Middle frontal gyrus (tissue), 1 donor: ENCODE measurements around the gene SH3BGRL3.
"Not testable (repeated sequence)": the region's sequence is repeated elsewhere in the genome, so short reads cannot be mapped to it uniquely, and the experiment has no call there.

ENCODE experiments used
- DNase-seq: peaks from one replicate; pipeline ENCODE4 v3.0.0-alpha.2; 2015; ENCODE audit warnings: low spot score; ENCODE audit errors: extremely low spot score

The SH3BGRL3 gene

GRCh38 chr1:26290882-26291261 lies 11.0 kb downstream of the SH3BGRL3 start:
- no peak for DNase-seq

DNA sequence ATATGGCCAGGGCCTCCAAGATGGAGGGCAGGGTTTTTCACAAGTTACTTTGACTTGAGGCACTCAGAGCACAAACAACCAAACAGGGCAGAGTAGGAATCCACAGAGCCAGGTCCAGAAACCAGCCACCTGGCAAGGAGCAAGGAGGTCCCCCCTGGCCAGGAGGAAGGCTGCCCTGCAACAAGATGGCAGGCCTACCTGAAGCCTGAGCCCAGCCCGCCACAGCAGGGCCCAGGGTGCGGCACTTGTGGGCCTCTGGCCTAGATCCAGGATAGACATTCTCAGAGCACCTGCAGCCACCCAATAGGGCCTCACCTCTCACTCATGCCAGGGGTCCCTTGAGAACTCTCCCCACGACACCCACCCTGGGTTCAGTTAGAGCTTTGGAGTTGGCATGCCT lies 11.5 kb downstream of the SH3BGRL3 start:
- no peak for DNase-seq

DNA sequence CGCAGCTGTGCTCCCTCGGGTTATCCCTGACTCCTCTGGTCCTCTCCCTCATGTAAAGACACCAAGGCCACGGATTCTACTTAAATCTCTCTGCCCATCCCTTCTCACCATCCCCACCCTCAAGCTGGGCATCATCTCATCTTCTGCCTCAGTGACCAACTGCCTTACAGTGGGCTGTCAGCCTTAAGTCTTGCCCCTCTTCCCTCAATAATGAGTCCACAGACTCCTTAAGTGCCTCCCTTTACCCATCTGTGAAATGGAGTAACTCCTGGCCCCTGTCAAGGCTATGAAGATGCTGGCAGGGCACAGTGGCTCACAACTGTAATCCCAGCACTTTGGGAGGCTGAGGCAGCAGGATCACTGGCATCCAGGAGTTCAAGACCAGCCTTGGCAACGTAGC lies 12.1 kb downstream of the SH3BGRL3 start:
- no peak for DNase-seq

- not testable (repeated sequence) for DNase-seq
These were observed 12.8 kb downstream of the SH3BGRL3 start for GRCh38 chr1:26292735-26293134.

- no peak for DNase-seq
These were observed 14.1 kb downstream of the SH3BGRL3 start for GRCh38 chr1:26293911-26294463.

- DNase-seq = no peak
These were observed 15.6 kb downstream of the SH3BGRL3 start for GRCh38 chr1:26295194-26296138.

- DNase-seq = no peak
These were observed 16.6 kb downstream of the SH3BGRL3 start for GRCh38 chr1:26296340-26297056.

GRCh38 chr1:26297057-26297790 lies 17.3 kb downstream of the SH3BGRL3 start:
- DNase-seq = no peak

DNA sequence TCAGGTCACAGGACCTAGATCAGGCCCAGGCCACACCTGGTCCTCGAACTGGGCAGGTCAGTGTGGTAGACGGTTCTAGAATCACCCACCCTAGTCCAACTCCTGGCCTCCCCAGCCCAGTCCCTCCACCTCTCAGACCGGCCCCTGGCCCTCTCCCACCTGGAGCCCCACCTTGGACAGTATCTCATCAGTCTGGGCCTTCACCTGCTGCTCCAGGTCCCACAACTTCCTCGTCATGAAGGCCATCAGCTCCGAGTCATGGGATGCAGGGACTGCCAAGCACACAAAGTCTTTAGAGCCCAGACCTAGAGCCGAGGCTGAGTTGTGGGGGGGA lies 17.9 kb downstream of the SH3BGRL3 start:
- no peak for DNase-seq

GRCh38 chr1:26300578-26301275 lies 20.8 kb downstream of the SH3BGRL3 start:
- no peak for DNase-seq

DNA sequence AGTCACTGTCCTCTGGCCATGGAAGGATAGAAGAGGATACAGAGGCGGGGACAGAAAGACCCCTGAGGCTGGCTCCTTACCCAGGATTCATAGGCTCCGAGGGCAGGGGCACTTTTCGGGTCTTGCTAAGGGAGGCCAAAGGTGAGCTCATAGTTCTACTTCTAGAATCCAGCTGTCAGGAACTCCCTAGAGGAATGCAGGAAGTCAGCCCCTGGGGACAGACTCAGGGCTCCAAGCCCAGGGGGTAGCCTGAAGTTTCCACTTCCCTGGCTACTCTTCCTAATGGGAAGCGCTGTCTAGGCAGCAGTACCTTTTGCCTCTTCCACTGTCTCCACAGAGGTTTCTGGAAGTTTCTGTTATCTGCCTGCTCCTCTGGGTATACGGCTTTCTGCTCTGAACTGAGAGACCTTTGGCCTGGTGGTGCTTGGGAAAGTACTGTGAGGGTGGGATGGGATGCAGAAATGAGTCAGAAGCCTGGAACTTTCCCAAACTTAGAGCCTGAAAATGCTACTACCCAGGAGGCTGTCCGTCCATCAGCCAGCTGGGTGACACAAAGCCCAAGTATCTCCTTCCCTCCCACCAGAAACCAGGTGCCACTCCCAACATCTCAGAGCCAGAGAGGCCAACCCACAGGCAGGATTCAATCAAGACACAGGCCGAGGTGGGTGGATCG lies 23.0 kb downstream of the SH3BGRL3 start:
- DNase-seq = no peak

DNA sequence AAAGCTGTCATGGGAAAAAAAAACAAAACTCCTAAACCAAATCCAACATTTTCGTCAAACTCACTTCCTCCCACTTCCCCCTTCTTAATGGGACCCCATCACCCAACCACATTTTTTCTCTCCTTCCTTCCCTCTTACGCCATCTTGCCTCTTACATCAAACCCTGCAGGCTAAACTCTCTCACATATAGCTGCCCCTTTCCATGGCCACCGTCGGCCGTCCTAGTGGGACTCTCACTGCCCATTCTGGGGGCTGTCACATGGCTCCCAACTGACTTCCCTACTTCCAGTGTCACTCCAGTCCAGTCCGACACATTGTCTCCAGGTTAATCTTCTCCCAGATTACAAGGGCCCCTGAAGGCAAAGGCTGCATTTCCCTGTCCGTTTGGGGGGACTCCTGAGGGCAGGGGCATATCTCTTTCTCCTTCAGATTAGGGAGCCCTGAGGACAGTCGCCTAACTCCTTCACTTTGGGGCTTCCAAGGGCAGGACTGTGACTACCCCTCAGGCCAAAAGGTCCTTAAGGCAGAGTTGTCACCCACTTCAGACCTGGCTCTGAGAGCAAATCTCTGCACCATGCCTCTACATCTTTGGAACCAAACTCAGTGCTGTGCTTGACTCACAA lies 25.9 kb downstream of the SH3BGRL3 start:
- DNase-seq = no peak

DNA sequence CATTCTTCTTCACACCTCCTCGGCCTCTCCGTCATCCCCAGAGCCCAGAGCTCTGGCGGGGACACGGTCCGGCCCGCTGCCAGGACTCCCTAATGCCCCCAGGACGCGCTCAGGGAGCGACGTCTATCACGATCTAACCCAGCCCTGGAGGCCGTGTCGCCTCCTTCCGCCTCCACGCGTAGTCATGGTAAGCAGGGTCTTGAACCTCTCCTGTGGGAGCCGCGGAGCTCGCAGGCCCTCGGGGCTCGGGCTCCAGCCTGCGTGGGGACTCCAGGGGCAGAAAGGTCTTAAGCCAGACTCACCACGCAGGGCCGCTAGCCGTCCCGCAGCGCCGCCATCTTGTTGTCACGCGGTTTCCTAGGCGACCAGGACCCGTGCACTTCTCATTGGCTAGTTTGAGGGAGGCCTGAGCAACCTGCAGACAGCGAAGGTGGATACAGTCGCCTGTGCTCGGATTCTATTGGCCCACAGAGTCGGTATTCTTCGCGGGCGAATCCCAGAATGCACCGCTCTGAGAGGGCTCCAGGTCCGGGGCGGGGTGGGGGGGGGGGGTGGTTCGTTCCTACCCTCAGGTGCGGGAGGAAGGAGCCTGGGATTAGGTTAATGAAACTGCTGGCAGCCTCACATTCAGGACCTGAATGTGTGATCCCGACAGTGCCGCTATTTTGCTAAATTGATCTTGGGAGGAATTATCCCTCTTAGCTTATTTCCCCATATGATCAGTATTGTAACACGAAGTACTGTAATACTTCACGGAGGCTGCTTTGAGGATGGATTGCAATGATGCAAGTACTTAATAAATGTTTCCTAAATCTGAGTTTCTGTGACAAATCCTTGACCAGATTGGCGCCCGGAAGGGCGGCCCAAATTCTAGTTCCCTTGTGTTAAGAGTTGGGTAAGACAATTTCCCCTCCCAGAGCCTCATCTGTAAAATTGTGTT lies 26.7 kb downstream of the SH3BGRL3 start, which contains the start of gene UBXN11:
Gene UBXN11, minus strand, starts transcription at position 347 of the 940 bp plus-strand sequence. CDS start 3,753 bp downstream, outside the sequence.
- peak; percentile 75 for DNase-seq

DNA sequence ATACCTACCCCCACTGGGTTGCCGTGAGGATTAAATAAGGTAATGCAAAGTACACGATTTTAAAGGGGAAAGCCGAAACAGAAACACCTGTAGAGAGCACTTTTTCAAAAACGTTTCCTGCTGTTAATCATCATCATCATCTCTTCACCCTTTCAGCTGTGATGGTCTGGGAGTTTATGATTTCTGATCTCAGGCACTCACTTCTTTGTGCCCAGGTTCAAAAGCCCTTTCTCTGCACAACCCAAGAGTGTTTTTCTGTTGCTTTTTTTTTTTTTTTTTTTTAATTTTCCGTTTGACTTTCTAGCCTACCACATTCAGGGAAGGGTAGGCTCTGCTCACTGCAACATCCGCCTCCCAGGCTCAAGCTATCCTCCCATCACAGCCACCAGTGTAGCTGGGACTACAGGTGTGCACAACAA lies 27.5 kb downstream of the SH3BGRL3 start:
- no peak for DNase-seq

DNA sequence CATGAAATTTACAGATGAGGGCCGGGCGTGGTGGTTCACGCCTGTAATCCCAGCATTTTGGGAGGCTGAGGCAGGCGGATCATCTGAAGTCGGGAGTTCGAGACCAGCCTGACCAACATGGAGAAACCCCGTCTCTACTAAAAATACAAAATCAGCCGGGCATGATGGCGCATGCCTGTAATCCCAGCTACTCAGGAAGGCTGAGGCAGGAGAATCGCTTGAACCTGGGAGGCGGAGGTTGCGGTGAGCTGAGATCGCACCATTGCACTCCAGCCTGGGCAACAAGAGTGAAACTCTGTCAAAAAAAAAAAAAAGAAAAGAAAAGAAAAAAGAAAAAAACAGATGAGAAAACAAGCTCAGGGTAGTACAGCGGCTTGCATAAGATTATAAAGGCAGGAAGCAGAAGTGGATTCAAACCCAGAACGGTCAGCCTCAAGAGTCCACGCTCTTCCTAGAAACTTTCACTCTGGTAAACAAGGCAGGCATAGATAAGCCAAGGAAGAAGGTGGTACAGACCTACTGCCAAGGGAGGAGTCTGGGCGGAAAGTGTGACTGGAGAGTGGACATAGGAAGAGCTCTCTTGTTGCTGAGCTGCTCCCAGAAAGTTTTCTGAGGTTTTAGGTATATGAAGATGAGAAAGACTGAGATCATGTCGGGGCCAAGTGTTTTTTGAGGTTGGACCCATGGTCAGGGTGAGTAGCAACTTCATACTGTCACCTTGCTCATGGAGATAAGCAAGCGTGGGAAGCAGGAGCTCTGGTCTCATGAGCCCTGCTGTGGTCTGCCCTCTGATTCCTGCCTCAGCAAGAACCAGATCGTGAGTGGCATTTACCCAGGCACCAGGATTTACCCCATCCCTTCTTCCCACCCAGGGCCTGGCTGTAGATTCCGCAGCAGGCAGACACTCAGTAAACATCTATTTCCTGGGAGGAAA lies 28.3 kb downstream of the SH3BGRL3 start:
- not testable (repeated sequence) for DNase-seq

DNA sequence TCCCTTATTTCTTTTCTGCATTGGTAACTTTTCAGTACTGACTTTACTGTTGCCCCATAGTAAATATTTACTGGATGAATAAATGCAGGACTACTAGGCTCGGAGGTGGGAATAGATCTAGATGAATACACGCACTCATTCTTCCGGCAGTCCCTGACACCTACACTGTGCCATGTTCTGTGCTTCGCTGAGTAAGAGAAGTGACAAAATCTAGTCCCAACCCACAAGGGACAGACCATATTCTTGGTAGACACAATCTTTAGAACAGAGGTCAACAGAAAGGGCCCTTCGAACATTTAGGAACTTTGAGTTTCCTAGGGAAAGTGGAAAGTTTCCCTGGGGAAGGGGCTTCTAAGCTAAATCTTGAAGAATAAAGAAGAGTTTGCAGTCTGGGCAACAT lies 34.6 kb downstream of the SH3BGRL3 start:
- DNase-seq = no peak
